ENCODE results near the gene TEX101.
"Not testable (repeated sequence)": the region's sequence is repeated elsewhere in the genome, so short reads cannot be mapped to it uniquely, and the experiment has no call there.

TEX101 gene

DNA sequence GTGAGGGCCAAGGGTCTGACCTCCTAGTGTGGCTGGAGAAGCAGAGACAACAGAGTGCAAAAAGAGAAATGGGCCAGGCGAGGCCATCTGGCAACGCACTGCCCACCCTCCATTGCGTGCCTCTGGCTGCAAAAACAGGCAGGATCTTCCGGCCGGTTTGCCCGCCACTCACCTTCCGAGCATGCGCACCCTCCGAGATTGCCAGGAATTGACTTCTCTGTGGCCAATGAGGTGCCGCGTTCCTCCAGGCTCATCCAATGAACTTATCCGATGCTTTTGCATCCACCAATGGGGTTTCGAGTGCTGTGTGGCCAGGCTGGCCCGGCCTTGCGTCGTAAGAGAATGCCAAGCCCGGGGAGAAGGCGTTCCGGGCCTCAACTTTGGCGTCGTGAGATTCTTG is at the start of gene TEX101:
Gene TEX101, plus strand, starts transcription at position 337 of the 400 bp plus-strand sequence. CDS start 1,030 bp downstream, outside the sequence.
- no peak for DNase-seq

- not testable (repeated sequence) for DNase-seq
Measured at GRCh38 chr19:43365677-43366076, 49.0 kb upstream of the TEX101 start.

DNA sequence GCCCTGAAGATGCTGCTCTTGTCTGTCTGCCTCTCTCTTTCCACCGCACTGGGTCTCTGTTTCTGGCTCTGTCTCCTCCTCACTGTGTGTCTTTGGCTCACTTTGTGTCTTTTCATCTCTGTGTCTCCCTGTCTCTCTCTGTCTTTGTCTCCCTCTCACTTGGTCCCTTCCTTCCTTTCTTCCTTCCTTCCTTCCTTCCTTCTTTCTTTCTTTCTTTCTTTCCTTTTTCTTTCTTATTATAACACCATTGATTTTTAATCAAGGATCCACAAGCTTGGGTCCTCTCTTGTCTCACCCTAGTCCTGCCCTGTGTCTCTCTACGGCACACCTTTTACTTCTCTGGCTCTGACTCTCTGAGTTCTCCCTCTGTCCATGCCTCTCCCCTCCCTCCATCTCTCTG is 46.9 kb upstream of the TEX101 start:
- DNase-seq, result no peak

GRCh38 chr19:43368897-43369296 is 45.8 kb upstream of the TEX101 start:
- DNase-seq, result not testable (repeated sequence)

DNA sequence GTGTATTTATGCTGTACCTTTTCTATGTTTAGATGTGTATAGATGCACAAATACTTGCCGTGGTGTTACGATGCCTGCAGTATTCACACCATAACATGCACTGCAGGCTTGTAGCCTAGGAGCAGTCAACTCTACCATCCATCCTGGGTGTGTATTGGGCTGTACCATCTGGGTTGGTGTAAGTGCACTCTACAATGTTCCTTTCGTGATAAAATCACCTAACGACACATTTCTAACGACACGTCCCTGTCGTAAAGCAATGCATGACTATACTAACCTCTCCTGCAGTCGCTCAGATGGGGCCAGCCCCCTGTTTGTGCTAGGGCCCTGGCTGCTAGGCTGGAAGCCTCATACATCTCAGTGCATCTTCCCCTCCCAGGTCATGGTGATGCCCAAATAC is 42.8 kb upstream of the TEX101 start:
- no peak for DNase-seq

DNA sequence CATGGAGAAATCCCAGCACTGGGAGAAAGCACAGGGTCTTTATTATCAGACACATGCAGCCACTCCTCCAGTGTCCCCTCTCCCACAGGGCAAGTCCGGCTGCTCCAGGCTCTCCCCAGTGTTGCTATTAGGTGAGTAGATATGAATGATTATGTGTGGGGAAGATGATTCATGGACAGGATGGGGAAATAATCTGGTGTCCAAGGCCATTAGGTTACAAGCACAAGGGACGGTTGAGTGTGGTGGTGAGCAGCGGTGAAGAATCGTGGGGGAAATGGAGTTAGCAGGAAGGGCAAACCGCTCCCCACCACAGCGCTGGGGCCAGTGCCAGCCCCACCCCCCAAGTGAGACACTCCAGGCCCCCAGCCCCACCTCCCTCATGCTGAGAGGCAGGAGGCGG is 42.2 kb upstream of the TEX101 start:
- no peak for DNase-seq

GRCh38 chr19:43377624-43378023 is 37.1 kb upstream of the TEX101 start:
- DNase-seq, result not testable (repeated sequence)

DNA sequence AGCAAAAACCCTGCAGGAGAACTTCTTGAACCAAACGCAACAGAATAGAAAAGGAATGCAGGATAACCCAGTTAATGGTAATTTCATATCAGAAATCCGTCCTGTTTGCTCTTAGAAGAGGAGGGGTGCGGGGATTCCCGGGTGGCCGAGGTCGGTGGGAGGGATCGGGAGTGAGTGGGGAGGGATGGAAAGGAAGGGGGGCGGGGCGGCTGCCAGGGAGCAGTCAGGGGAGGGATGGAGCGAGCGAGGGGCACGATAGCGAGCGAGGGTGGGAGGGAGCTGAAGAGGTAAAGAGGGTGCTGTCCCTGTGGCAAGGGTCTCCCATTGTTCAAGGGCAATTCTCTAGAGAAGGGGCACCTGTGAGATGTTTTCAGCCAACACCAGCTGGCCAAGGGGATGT is 34.7 kb upstream of the TEX101 start:
- no peak for DNase-seq

DNA sequence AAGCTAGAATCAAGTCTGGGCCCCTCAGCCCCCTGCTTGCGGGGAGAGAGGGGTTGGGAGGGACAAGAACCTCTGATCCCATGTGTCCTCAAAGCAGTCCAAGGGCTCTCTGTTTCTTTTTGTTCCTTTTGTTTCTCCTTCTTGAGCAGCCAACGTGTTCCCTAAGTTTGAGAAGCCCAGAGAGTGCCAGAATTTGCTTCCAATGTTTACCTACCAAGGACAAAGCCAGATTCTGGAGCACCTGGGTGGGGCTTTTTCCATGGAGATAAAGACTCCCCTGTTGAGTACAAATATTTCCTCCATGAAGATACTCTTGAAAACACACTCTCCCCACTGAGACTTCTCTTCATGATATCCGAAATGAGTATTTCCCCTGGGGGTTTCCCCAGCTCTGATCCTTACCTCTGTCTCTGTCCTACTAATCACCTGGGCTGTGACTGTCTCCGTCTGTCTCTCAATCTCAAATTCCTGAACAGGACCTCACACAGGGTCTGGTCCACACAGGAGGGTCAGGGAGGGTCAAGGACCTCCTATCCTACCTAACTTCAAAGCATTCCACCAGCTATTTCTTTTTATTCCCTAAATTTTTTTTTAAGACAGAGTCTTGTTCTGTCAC is 33.8 kb upstream of the TEX101 start:
- no peak for DNase-seq

- DNase-seq, result not testable (repeated sequence)
Measured at GRCh38 chr19:43382586-43383216, 32.0 kb upstream of the TEX101 start.

- not testable (repeated sequence) for DNase-seq
Measured at GRCh38 chr19:43383254-43383653, 31.4 kb upstream of the TEX101 start.

DNA sequence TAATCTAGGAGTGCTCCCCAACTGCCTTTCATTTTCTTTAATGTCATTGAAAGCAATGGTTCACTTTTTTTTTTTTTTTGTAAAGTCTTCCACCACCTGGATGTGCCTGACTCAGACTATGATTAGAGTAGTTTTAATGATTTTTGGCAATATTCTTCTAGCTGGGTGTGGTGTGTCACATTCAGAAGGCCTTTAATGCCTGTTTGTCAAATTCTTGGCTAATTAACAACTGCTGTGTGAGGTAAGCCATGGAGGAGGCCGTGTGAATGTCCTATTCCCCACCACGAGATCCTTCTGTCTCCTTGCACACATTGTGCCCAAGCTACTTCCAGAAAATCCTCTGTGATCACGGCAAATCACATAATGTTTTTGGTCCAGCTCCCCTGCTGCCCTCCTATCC is 30.9 kb upstream of the TEX101 start:
- not testable (repeated sequence) for DNase-seq

GRCh38 chr19:43390903-43391551 is 23.7 kb upstream of the TEX101 start:
- DNase-seq, result peak; percentile 92

DNA sequence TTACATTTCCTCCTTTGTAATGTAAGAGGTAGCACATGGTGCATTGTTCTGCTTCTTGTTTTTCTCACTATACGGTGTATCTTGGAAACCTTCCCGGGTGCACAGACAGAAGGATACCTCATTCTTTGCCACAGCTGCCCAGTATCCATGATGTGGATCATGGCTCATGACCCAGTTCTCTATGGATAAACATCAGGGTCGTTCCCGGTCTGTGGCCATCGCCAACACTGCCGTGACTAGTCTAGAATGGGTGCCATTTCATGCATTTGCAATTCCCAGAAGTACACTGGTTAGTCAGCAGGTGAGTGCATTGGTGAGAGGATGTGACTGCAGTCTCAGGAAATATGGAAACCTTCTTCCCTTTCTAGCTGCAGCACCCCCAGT is 23.1 kb upstream of the TEX101 start:
- not testable (repeated sequence) for DNase-seq

DNA sequence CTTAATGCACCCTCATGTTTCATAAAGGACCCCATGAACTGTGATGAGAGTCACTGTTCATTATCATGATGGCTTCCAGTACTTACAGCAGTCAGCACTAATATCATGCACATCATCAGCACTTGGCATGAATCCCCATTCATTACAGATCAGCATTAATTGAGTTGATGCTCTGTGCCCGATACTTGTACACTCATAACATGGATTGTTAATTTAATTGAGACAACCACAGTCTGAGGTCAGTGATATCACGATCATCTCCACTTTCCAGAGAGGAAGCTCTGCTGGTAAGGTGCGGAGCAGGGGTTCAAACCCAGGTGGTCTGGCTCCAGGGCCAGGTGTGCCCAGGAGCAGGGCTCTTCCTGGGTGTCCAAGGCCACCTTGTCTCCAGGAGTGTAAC is 21.2 kb upstream of the TEX101 start:
- DNase-seq, result not testable (repeated sequence)

GRCh38 chr19:43395561-43395960 is 19.1 kb upstream of the TEX101 start:
- DNase-seq, result no peak

DNA sequence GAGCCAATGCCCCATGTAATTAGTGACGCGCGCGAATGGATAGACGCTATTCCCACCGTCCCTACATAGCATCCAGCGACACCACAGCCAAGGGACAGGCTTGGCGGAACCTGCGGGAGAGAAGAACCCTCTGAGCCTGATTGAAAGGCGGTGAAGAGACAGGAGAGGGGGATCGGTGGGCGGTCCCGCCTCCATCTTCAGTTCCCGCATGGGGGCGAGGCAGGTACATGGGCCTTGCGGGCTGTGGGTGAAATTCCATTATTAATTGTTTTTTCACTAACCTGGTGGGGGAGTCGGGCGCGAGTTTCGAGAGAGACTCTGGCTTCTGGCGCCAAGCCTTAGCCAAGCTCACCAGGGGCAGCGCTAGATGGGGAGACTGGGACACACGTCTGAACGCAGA is 8.4 kb upstream of the TEX101 start:
- DNase-seq, result no peak

DNA sequence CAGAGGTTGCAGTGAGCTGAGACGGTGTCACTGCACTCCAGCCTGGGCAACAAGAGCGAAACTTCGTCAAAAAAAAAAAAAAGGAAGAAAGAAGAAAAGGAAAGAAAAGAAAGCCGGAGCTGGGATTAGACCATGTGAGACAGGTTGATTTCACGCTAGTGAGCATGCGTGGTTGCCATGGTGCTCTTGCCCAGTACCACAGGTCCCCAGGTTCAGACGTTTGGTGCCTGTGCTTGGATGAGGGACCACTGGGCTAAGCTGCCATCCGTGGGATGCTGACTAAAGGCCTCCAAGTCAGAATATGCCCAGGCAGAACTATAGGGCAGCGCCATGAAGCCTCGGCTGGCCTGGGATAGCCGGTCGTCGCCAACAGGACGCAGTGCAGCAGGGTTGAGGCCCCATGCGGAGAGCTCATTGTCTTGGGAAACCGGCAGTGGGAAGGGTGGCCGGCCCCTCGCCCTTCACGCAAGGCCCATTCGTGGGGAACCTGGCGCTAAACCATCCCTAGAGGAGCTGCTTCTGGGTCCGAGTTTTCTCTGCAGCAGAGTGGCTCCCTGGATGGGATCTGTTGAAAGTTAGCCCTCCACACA is 7.2 kb upstream of the TEX101 start:
- DNase-seq, result no peak

- DNase-seq, result no peak
Measured at GRCh38 chr19:43408043-43408442, 6.6 kb upstream of the TEX101 start.

DNA sequence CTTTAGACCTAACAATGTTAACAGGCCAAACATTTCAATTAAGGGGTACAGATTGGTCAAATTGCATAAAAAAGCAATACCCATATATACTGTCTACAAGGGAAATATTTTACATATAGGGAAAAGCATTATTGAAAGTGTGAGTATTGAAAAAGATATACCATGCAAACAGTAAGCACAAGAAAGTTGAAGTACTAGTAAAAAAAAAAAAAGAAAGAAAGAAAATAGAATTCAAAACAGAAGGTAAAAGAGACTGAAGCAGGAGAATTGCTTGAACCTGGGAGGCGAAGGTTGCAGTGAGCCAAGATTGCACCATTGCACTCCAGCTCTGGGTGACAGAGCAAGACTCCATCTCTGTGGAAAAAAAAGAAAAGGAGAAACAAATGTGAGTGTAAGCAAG is 5.3 kb upstream of the TEX101 start:
- DNase-seq, result no peak

GRCh38 chr19:43412441-43412840 is 2.2 kb upstream of the TEX101 start:
- DNase-seq, result no peak

GRCh38 chr19:43416951-43417623 is 2.4 kb downstream of the TEX101 start:
- no peak for DNase-seq

DNA sequence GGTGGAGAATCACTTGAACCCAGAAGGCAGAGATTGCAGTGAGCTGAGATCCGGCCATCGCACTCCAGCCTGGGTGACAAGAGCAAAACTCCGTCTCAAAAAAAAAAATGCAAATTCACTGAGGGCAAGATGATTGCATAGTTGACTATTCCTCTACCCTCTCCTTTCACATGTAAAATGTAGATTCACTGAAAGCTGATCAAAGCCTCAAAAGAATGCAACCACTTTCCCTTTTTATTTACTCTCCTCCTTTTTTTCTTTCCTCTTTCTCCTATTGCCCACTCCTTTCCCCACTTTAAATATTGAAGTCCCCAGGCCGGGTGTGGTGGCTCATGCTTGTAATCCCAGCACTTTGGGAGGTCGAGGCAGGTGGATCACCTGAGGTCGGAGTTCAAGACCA is 6.3 kb downstream of the TEX101 start:
- DNase-seq, result no peak
